ACC112 (cell line): ENCODE data around the gene AKT3.

Experiments used
- H2AFZ ChIP-seq: fragments of 200-600 bp; sonication (generic); one replicate; pipeline ENCODE4 v1.6.0; 2017; ENCODE audit warnings: antibody characterized with exemption, low read length; ENCODE audit not compliant: unreplicated experiment
- H3K27ac ChIP-seq: fragments of 200-600 bp; sonication (generic); 2 replicates; pipeline ENCODE4 v1.5.1; 2014; ENCODE audit warnings: low read depth, mild to moderate bottlenecking, antibody characterized with exemption, low read length, moderate library complexity
- H3K27me3 ChIP-seq: fragments of 200-600 bp; sonication (generic); 2 replicates; pipeline ENCODE4 v1.6.1; 2014; ENCODE audit warnings: mild to moderate bottlenecking, antibody characterized with exemption, low read length, moderate library complexity, mixed read lengths; ENCODE audit not compliant: insufficient read depth
- H3K36me3 ChIP-seq: fragments of 200-600 bp; sonication (generic); 2 replicates; pipeline ENCODE4 v1.6.1; 2016; ENCODE audit warnings: mild to moderate bottlenecking, antibody characterized with exemption, low read length, moderate library complexity, mixed read lengths; ENCODE audit not compliant: insufficient read depth
- H3K4me1 ChIP-seq: fragments of 200-600 bp; sonication (generic); one replicate; pipeline ENCODE4 v1.6.1; 2016; ENCODE audit warnings: low read length, mixed read lengths; ENCODE audit not compliant: insufficient read depth, unreplicated experiment, control insufficient read depth
- H3K4me3 ChIP-seq: fragments of 200-600 bp; sonication (generic); 2 replicates; pipeline ENCODE4 v1.5.1; 2014; ENCODE audit warnings: mild to moderate bottlenecking, low read depth, low read length
- H3K79me2 ChIP-seq: fragments of 200-600 bp; sonication (generic); one replicate; pipeline ENCODE4 v1.6.0; 2016; ENCODE audit warnings: low read length; ENCODE audit not compliant: control insufficient read depth, unreplicated experiment, insufficient read depth

Gene AKT3

DNA sequence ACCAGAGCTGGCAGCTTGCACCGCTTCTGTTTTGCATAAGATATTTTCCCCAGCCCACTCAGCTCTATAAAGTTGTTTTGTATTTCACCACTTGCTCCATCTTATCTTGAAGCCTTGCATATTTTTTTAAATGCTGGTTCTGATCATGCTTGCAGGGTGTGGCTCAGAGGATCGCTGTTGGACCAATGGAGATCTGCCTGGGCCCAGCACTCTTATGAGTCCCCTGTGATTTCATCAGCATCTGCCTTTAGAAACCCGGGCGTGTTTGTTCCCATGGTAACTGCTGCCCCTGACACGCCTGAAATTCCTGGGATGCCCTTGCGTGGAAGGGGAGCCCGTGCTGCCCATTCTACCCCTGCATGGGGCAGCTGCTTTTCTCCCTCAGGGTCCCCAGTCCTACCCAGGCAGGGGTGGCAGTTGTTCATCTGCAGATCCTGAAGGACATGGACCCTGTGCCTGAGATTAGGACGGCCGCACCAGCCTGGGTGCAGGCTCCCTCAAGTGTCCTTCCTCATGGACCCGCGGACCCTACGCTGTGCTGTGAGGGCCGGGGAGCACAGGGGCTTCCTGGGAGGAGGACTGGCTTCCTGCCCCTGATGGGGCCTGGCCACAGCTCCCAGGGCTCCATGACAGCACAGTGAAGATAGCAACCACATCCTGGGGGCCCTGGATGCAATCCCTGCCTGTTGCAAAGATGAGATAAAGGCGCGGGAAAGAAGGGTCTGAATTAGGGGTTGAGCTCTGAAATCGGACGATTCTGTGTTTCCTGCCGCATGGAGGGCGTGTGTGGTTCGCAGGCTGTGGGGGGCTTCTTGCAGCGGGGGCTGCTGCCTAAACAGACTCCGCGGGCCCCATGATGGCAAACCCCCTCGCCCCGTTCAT is 367.7 kb downstream of the AKT3 start:
- Histone ChIP-seq H3K27me3 (no peaks in the 10 kb centered on the region), H3K4me3 (no peak overlapping the region), H3K4me1 (no peaks in the 10 kb centered on the region), H3K36me3 (no peaks in the 10 kb centered on the region), H3K79me2 (no peaks in the 10 kb centered on the region), H2AFZ (no peak overlapping the region), H3K27ac (no peak overlapping the region)

DNA sequence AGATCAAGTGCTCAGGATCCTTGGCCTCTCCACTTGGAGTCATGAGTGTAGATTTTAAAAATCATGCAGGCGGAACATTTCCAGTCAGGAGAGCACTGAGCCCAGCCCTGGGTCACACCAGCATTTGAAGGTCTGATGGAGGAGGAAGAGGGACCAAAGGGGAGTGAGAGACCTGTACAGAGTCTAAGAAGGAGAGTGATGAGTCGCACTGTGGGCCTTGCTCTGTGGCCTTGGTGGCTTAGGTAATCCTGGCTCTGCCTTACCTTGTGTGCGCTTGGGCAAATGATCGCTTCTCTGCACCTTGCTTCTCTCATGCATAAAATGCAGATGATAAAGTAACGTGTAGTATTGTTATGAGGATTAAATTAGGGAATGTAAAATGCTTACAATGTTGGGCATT is 368.9 kb downstream of the AKT3 start:
- Histone ChIP-seq H3K36me3 (no peaks in the 10 kb centered on the region), H3K27ac (no peak overlapping the region), H3K4me3 (no peak overlapping the region), H3K4me1 (no peaks in the 10 kb centered on the region), H3K79me2 (no peaks in the 10 kb centered on the region), H2AFZ (no peak overlapping the region), H3K27me3 (no peaks in the 10 kb centered on the region)

DNA sequence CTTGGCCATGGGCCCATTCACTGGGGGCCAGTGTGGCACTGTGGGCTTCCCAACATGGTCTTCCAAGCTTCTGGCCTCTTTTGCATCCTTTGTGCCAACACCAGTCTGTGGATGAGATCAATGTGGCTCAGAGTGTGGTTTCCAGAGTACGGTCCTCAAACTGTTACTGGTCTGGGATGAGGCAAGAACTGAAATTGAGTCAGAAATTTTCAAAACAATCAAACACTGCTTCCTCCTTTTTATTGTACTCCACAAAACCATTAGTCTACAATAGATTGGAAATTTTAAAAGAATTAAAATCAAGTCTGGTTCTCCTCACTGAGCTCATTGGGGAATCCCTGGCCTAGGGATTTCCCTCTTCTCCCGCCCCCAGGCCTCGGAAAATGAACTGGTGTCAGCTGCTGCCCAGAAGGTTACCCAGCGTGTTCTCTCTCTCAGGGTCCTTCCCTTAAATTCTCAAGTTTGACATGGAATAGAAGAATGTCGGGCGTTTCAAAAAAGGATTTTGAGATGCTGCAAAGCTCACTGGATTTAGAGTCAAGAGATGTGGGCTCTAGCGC is 372.2 kb downstream of the AKT3 start:
- Histone ChIP-seq H2AFZ (no peak overlapping the region), H3K4me1 (peaks cover 3% of the 10 kb centered on the region), H3K27me3 (no peaks in the 10 kb centered on the region), H3K79me2 (no peaks in the 10 kb centered on the region), H3K4me3 (no peak overlapping the region), H3K27ac (no peak overlapping the region), H3K36me3 (no peaks in the 10 kb centered on the region)

DNA sequence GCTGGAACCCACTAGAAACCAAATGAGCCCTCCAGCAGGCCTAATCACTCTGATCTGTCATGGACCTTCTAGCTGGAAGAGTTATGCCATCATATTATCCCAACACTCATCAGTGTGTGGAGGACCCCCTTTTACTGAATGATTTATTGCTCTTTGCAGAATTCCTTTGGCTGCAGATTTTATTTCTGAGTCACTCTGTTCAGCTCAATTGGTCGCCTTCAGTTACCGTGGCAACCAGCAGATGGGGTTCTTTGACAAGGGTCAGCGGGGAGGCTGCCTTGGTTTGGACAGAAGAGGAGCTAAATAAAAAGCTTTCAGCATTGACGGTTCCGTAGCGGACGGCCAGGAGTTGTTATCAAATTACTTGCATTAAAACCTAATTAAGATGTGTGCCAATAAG is 374.1 kb downstream of the AKT3 start:
- Histone ChIP-seq H2AFZ (no peak overlapping the region), H3K79me2 (no peaks in the 10 kb centered on the region), H3K27me3 (no peaks in the 10 kb centered on the region), H3K27ac (no peak overlapping the region), H3K4me3 (no peak overlapping the region), H3K36me3 (no peaks in the 10 kb centered on the region), H3K4me1 (peaks cover 15% of the 10 kb centered on the region)

DNA sequence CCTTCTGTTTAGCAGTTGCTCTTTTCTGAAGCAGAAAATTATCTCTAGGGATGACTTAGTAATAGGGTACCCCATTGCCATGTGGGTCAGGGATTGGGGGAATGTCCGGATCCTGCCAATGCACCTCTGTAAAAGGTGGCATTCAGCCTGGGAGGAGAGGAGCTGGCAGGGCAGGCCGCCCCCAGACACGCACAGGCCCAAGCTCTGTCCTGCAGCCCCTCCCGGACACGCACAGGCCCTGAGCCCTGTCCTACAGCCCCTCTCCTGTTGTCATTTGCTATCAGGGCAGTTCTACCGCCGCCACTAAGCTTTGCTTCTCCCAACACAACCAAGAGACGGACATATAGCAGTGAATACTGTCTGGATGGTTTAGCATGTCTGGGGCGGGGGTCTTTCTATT is 375.1 kb downstream of the AKT3 start:
- Histone ChIP-seq H3K4me1 (peaks cover 15% of the 10 kb centered on the region), H2AFZ (no peak overlapping the region), H3K4me3 (no peak overlapping the region), H3K27ac (no peak overlapping the region), H3K79me2 (no peaks in the 10 kb centered on the region), H3K36me3 (no peaks in the 10 kb centered on the region), H3K27me3 (no peaks in the 10 kb centered on the region)

DNA sequence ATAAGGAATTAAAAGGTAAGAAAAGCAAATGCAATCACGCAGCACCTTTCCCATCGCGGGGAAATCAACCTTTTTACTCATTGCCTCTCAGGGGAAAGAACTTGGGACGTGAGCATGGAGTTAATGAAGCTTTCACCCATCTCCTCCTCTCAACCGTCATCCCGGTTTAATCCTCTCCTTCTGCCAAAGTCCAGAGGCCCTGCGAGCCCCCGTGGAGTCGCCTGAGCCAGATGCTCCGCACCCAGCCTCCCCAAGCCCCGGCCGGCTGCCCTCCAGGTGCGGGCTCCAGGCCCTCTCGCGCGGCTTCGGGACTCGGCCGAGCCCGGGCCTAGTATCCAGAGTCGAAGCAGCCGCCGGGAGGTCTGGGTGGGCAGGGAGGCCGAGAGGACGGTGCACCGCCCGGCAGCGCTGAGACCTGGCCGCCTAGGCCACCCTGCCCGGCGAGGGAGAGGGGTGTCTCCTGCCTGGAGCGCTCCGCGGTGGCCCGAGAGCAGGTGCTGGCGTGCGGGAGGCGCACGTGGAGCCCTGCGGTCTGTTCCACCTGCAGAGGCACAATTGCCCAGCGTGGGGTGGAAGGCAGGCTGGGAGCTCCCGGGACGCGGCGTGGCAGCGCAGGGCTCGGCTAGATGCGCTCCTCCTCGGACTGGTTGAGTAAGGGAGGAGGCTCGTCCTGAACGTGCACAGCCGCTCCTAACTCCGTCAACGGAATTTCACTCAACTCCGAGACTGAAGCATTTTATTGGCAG is 375.7 kb downstream of the AKT3 start:
- H3K27ac ChIP-seq: no peak overlapping the region
- H3K79me2 ChIP-seq: no peaks in the 10 kb centered on the region
- peaks cover 15% of the 10 kb centered on the region for H3K4me1 ChIP-seq
- no peaks in the 10 kb centered on the region for H3K27me3 ChIP-seq
- no peaks in the 10 kb centered on the region for H3K36me3 ChIP-seq
- H3K4me3 ChIP-seq: peak overlapping the region; percentile 77; the same call in 1 of the 2 replicates
- H2AFZ ChIP-seq: no peak overlapping the region

DNA sequence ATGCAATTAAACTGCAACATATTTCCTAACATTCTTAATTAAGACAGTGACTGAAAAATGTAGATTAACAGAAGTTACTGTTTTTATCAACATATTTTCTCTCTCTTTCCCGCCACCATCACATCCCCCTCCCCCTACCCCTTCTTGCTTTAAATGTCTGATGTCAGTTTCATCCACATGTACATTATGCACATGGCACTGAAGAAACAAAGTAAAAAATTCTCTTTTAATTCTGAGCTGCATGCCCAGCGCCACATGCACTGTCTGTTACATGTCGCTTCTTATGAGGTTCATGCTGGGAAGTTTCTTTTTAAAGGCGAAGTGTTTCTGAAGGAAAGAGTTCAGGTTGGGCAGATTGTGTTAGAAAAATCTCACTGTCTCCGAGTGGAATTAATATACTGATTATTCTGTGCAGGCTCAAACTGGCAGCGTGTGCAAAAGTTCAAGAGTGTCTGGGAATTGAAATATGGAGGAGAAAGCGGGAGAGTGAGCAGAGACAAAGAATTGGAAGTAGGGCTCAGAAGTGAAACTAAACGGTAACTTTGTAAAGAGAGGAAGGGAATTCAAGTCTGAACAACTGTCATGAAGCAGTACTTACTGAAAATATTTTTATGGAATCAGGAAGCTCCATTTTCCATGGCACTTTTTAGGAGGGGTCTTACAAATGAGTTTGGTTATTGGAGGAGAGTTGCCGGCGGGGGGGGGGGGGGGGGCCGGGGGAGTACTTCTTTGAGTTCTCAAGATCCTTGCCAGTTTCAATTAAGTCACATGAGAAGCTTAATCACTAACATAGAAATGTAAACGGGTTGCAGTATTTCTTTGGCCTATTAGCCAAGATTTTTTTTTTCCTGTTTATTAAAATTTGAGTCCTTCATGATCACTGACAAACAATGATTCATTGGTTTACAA is 376.6 kb downstream of the AKT3 start:
- Histone ChIP-seq H3K36me3 (no peaks in the 10 kb centered on the region), H3K4me1 (peaks cover 15% of the 10 kb centered on the region), H3K79me2 (no peaks in the 10 kb centered on the region), H3K4me3 (peak overlapping the region; percentile 77), H3K27me3 (no peaks in the 10 kb centered on the region), H2AFZ (peak overlapping the region; percentile 47), H3K27ac (peak overlapping the region; percentile 38)

DNA sequence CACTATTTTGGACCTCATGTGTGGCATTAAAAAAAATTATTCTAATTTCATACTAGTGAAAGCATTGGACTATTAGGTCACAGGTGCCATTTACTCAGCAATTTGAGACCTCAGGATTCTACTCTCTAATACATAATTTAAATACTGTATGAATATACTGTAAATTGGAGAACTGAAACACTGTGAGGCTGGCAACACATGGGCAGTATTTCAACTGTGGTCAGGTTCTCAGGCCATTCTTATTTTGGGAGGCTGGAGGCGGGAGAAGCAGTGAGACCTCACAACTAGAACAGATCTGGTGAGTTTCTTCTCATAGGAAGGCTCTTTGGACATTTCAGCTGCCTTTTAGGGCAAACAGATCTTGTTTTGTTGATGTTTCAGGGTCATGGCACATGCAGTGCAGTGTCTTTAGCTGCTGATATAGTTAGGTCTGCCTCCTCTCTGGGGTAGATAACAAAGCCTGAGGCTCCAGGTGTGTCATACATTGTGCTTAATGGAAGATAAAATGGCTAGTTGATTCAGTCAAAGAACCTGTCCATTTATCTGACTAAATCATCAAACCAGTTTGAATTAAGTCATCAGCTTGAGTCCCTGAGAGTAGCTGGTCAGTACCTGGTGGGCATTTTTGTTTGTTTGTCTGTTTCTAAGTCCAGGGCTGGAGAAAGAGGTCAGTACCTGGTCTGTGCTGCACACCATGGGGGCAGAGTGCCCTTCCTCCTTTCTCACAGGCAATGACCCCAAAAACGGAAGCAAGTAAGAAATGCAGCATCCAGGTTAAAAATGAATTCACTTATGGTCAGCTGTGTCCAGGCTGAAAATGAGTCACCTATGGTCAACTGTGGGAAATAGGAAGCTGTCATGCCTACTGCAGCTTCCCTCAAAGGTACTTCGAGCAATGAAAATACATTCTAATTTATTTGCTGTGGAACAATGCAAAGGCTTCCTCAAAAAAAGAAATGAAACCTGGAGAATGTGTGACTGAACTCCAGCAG is 378.0 kb downstream of the AKT3 start:
- Histone ChIP-seq H3K27ac (no peak overlapping the region), H3K36me3 (no peaks in the 10 kb centered on the region), H3K79me2 (no peaks in the 10 kb centered on the region), H3K4me3 (peak overlapping the region; percentile 77), H3K4me1 (peaks cover 15% of the 10 kb centered on the region), H3K27me3 (no peaks in the 10 kb centered on the region), H2AFZ (no peak overlapping the region)

DNA sequence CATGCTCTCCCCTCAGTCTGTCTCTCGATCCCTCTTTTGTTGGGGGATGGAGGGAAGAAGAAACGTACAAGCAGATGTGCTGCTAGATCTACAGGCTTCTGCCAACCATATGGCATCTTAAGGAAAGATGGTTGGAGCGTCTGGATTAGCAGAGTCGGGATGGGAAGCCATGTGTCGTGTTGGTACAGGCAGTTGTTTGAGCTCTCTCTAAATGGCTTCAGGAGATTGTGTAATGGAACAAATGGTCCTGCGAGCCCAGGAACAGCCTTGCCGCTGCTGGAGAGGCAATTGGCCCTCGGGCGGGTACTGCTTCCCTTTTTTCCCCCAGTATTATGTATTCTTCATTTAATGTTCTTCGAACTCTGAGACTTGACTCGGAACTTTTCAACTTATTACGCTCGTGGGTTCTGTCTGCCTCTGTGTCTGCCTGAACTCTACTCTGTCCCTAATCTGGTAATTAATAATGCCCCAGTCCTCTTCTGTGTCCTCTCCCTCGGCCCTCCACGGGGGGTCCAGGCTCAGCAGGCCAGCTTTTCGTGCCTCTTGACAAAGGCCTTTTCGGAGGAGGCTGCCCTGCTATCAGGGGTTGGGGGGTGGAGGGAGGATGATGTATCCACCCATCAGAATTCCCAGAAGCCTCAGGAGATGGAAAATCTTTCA is 378.9 kb downstream of the AKT3 start:
- no peaks in the 10 kb centered on the region for H3K27me3 ChIP-seq
- H3K27ac ChIP-seq: no peak overlapping the region
- H3K36me3 ChIP-seq: no peaks in the 10 kb centered on the region
- H3K4me3 ChIP-seq: no peak overlapping the region
- H3K79me2 ChIP-seq: no peaks in the 10 kb centered on the region
- H2AFZ ChIP-seq: no peak overlapping the region
- peaks cover 15% of the 10 kb centered on the region for H3K4me1 ChIP-seq
